Neural cell (in vitro differentiated cells): ENCODE results near the gene SIK3.

Experiments used
- CTCF ChIP-seq: fragments of 450-650 bp; IDR thresholded peaks from 2 replicates; pipeline ENCODE4 v1.5.1; 2014; ENCODE audit warnings: antibody characterized with exemption, mild to moderate bottlenecking, moderate library complexity; ENCODE audit not compliant: poor library complexity, severe bottlenecking
- EZH2 ChIP-seq: fragments of 200-600, 300-800 bp; shearing (Covaris generic), sonication (generic); IDR thresholded peaks from 2 replicates; pipeline ENCODE4 v1.6.1; 2014; ENCODE audit warnings: antibody characterized with exemption, low read length, borderline replicate concordance, mild to moderate bottlenecking; ENCODE audit not compliant: insufficient read depth, poor library complexity, severe bottlenecking
- POLR2AphosphoS5 ChIP-seq: IDR thresholded peaks from 2 replicates; pipeline ENCODE4 v1.6.1; 2012
- RAD21 ChIP-seq: fragments of 450-650 bp; conservative IDR thresholded peaks from 2 replicates; pipeline ENCODE4 v1.6.1; 2014; ENCODE audit warnings: antibody characterized with exemption, mild to moderate bottlenecking, moderate library complexity

- TF ChIP-seq CTCF (no peak), EZH2 (no peak), POLR2AphosphoS5 (no peak), RAD21 (no peak)
Observed at GRCh38 chr11:116813170-116813569, 285.1 kb downstream of the SIK3 start.
